C4-2B (cell line): ENCODE results near the gene COX4I1.

Source experiments
- CTCF ChIP-seq: fragments of 450-650 bp; conservative IDR thresholded peaks from 2 replicates; pipeline ENCODE4 v1.5.1; 2017; ENCODE audit warnings: mild to moderate bottlenecking
- ZFX ChIP-seq: fragments of 450-650 bp; IDR thresholded peaks from 2 replicates; pipeline ENCODE4 v1.6.1; 2017

DNA sequence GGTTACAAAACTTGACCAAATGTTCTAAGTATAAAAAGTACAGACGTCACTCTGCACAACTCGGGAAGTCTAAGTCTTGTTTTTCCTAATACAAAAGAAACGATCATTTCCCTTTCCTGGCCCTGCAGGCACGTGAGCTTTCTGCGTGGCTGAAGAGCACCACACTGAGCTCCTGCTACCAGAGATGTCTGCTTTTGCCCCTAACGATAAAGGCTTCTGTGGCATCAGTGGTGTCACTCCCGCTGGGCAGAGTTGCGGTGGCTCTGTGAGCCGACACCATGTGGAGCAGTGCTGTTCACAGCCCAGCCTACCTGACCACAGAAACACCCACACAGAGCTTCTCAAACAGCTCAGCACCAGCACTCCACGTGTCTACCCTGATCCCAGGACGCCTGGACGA is 20.6 kb upstream of the COX4I1 start:
- TF ChIP-seq CTCF (no peak), ZFX (no peak)
